ENCODE data around the gene KCNK3. TPM values are rescaled to one million over a fixed set of nuclear protein-coding genes. Genes with fewer than 3 reads are reported as not detected.

Gene KCNK3
- total RNA-seq, 2 experiments from 2014 or later, result not detected

- H3K4me1 Mint-ChIP-seq (ENCODE audit: low read depth), result no peaks in the 10 kb centered on the region
- no peaks in the 10 kb centered on the region for H3K9me3 Mint-ChIP-seq
- ChIA-PET POLR2A (no interaction called here), CTCF (no interaction called here)
- DNase-seq, result no peak
- H3K36me3 Mint-ChIP-seq (ENCODE audit: low read depth), result no peaks in the 10 kb centered on the region
- H3K27ac Mint-ChIP-seq, result no peak overlapping the region
- H3K27me3 Mint-ChIP-seq, result peaks cover 15% of the 10 kb centered on the region
- no peak for TF ChIP-seq CTCF (IDR thresholded peaks at IDR 0.05)
- intact Hi-C loops (cut with micrococcal nuclease), result no loop called here
- no peak overlapping the region for H3K4me3 Mint-ChIP-seq
- ATAC-seq, result no peak
Measured at GRCh38 chr2:26648516-26648915, 44.0 kb upstream of the KCNK3 start.

- ChIA-PET POLR2A (no interaction called here), CTCF (no interaction called here)
- ATAC-seq (no peak), DNase-seq (no peak)
- Mint-ChIP-seq H3K4me3 (no peak overlapping the region), H3K9me3 (no peaks in the 10 kb centered on the region), H3K27ac (no peak overlapping the region), H3K4me1 (ENCODE audit: low read depth) (no peaks in the 10 kb centered on the region), H3K36me3 (ENCODE audit: low read depth) (no peaks in the 10 kb centered on the region), H3K27me3 (peaks cover 12% of the 10 kb centered on the region)
- no peak for TF ChIP-seq CTCF (IDR thresholded peaks at IDR 0.05)
- intact Hi-C loops (cut with micrococcal nuclease), result no loop called here
Measured at GRCh38 chr2:26649322-26649721, 43.2 kb upstream of the KCNK3 start.

GRCh38 chr2:26649992-26650712 lies 42.4 kb upstream of the KCNK3 start:
- ChIA-PET POLR2A (interaction anchor here (1.1 kb wide), 1 partner anchor 28 kb away, joined by 3 read pairs; no protein-coding TSS in a partner anchor), CTCF (interaction anchor here (2.0 kb wide), 1 partner anchor 72 kb away, joined by 9 read pairs; no protein-coding TSS in a partner anchor)
- Mint-ChIP-seq H3K27me3 (peaks cover 9% of the 10 kb centered on the region), H3K27ac (no peak overlapping the region), H3K4me1 (ENCODE audit: low read depth) (no peaks in the 10 kb centered on the region), H3K36me3 (ENCODE audit: low read depth) (no peaks in the 10 kb centered on the region), H3K4me3 (no peak overlapping the region), H3K9me3 (no peaks in the 10 kb centered on the region)
- no peak for TF ChIP-seq CTCF (IDR thresholded peaks at IDR 0.05)
- no peak for DNase-seq
- intact Hi-C loops (cut with micrococcal nuclease), result no loop called here
- no peak for ATAC-seq

- H3K27ac Mint-ChIP-seq, result no peak overlapping the region
- ATAC-seq, result no peak
- intact Hi-C loops (cut with micrococcal nuclease), result no loop called here
- no peak overlapping the region for H3K4me3 Mint-ChIP-seq
- no peaks in the 10 kb centered on the region for H3K36me3 Mint-ChIP-seq (ENCODE audit: low read depth)
- POLR2A ChIA-PET, result interaction anchor here (1.1 to 1.9 kb wide), 2 partner anchors 10 to 27 kb away, joined by 3 to 4 read pairs; partner anchors contain the start of gene CIB4
- H3K4me1 Mint-ChIP-seq (ENCODE audit: low read depth), result no peaks in the 10 kb centered on the region
- DNase-seq, result no peak
- H3K27me3 Mint-ChIP-seq, result peaks cover 9% of the 10 kb centered on the region
- CTCF ChIA-PET, result interaction anchor here (1.3 to 2.0 kb wide), 2 partner anchors 16 to 73 kb away, joined by 3 to 9 read pairs; no protein-coding TSS in a partner anchor
- TF ChIP-seq CTCF (IDR thresholded peaks at IDR 0.05), result no peak
- no peaks in the 10 kb centered on the region for H3K9me3 Mint-ChIP-seq
Measured at GRCh38 chr2:26650713-26651469, 41.6 kb upstream of the KCNK3 start.

- intact Hi-C loops (cut with micrococcal nuclease), result no loop called here
- H3K27ac Mint-ChIP-seq, result no peak overlapping the region
- no peak overlapping the region for H3K4me3 Mint-ChIP-seq
- no peaks in the 10 kb centered on the region for H3K36me3 Mint-ChIP-seq (ENCODE audit: low read depth)
- ChIA-PET CTCF (interaction anchor here (1.3 to 2.0 kb wide), 2 partner anchors 17 to 74 kb away, joined by 3 to 9 read pairs; no protein-coding TSS in a partner anchor), POLR2A (interaction anchor here (1.9 kb wide), 1 partner anchor 10 kb away, joined by 4 read pairs; the partner anchor contains the start of gene CIB4)
- H3K27me3 Mint-ChIP-seq, result peaks cover 9% of the 10 kb centered on the region
- no peaks in the 10 kb centered on the region for H3K9me3 Mint-ChIP-seq
- no peaks in the 10 kb centered on the region for H3K4me1 Mint-ChIP-seq (ENCODE audit: low read depth)
- ATAC-seq (no peak), DNase-seq (no peak)
- TF ChIP-seq CTCF (IDR thresholded peaks at IDR 0.05), result no peak
Measured at GRCh38 chr2:26651470-26651771, 41.1 kb upstream of the KCNK3 start.
